Mucosa of stomach (tissue), 1 donor: ENCODE data around the gene CASQ1.

Experiments used
- H3K27me3 ChIP-seq: one replicate; pipeline ENCODE4 v1.7.0; 2013; ENCODE audit warnings: mild to moderate bottlenecking, low read length; ENCODE audit not compliant: control insufficient read depth, insufficient read depth
- H3K36me3 ChIP-seq: one replicate; pipeline ENCODE4 v1.7.0; 2013; ENCODE audit warnings: low read length; ENCODE audit not compliant: control insufficient read depth, insufficient read depth
- H3K4me1 ChIP-seq: one replicate; pipeline ENCODE4 v1.7.0; 2013; ENCODE audit warnings: mild to moderate bottlenecking, low read length; ENCODE audit not compliant: control insufficient read depth, insufficient read depth
- H3K4me3 ChIP-seq: one replicate; pipeline ENCODE4 v1.7.0; 2013; ENCODE audit warnings: low read length
- H3K9ac ChIP-seq: one replicate; pipeline ENCODE4 v1.7.0; 2013; ENCODE audit warnings: mild to moderate bottlenecking, low read length, moderate library complexity
- H3K9me3 ChIP-seq: one replicate; pipeline ENCODE4 v1.7.0; 2013; ENCODE audit warnings: mild to moderate bottlenecking, low read length, moderate library complexity; ENCODE audit not compliant: control insufficient read depth
- donor health status: Pancreatic carcinoma.

CASQ1 gene

GRCh38 chr1:160243767-160244166 is 53.4 kb downstream of the CASQ1 start:
- no peaks in the 10 kb centered on the region for H3K9me3 ChIP-seq
- no peaks in the 10 kb centered on the region for H3K27me3 ChIP-seq
- H3K4me3 ChIP-seq = no peak overlapping the region
- no peaks in the 10 kb centered on the region for H3K4me1 ChIP-seq
- no peak overlapping the region for H3K9ac ChIP-seq
- peaks cover 12% of the 10 kb centered on the region for H3K36me3 ChIP-seq

GRCh38 chr1:160244209-160244608 is 53.8 kb downstream of the CASQ1 start:
- Histone ChIP-seq H3K4me3 (no peak overlapping the region), H3K4me1 (no peaks in the 10 kb centered on the region), H3K9me3 (no peaks in the 10 kb centered on the region), H3K9ac (no peak overlapping the region), H3K27me3 (no peaks in the 10 kb centered on the region), H3K36me3 (peaks cover 11% of the 10 kb centered on the region)

- no peak overlapping the region for H3K4me3 ChIP-seq
- no peak overlapping the region for H3K9ac ChIP-seq
- no peaks in the 10 kb centered on the region for H3K27me3 ChIP-seq
- H3K36me3 ChIP-seq = no peaks in the 10 kb centered on the region
- H3K4me1 ChIP-seq = no peaks in the 10 kb centered on the region
- no peaks in the 10 kb centered on the region for H3K9me3 ChIP-seq
Observed at GRCh38 chr1:160245434-160245833, 55.1 kb downstream of the CASQ1 start.

GRCh38 chr1:160247053-160247452 is 56.7 kb downstream of the CASQ1 start:
- no peak overlapping the region for H3K4me3 ChIP-seq
- H3K27me3 ChIP-seq = no peaks in the 10 kb centered on the region
- H3K36me3 ChIP-seq = no peaks in the 10 kb centered on the region
- no peaks in the 10 kb centered on the region for H3K9me3 ChIP-seq
- no peaks in the 10 kb centered on the region for H3K4me1 ChIP-seq
- no peak overlapping the region for H3K9ac ChIP-seq

GRCh38 chr1:160251011-160251410 is 60.6 kb downstream of the CASQ1 start:
- H3K27me3 ChIP-seq = no peaks in the 10 kb centered on the region
- no peaks in the 10 kb centered on the region for H3K36me3 ChIP-seq
- no peak overlapping the region for H3K9ac ChIP-seq
- no peaks in the 10 kb centered on the region for H3K9me3 ChIP-seq
- no peaks in the 10 kb centered on the region for H3K4me1 ChIP-seq
- H3K4me3 ChIP-seq = no peak overlapping the region
